HG02840 (cell line): Measurements from ENCODE around the gene MAG.

Experiments used
- ATAC-seq: cut with Tn5 transposase; IDR thresholded peaks from one replicate; pipeline ENCODE4 v1.9.1; 2021; ENCODE audit warnings: mild to moderate bottlenecking, moderate library complexity, moderate number of reproducible peaks; ENCODE audit not compliant: unreplicated experiment, low FRiP score

The MAG gene, protein sequence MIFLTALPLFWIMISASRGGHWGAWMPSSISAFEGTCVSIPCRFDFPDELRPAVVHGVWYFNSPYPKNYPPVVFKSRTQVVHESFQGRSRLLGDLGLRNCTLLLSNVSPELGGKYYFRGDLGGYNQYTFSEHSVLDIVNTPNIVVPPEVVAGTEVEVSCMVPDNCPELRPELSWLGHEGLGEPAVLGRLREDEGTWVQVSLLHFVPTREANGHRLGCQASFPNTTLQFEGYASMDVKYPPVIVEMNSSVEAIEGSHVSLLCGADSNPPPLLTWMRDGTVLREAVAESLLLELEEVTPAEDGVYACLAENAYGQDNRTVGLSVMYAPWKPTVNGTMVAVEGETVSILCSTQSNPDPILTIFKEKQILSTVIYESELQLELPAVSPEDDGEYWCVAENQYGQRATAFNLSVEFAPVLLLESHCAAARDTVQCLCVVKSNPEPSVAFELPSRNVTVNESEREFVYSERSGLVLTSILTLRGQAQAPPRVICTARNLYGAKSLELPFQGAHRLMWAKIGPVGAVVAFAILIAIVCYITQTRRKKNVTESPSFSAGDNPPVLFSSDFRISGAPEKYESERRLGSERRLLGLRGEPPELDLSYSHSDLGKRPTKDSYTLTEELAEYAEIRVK

DNA sequence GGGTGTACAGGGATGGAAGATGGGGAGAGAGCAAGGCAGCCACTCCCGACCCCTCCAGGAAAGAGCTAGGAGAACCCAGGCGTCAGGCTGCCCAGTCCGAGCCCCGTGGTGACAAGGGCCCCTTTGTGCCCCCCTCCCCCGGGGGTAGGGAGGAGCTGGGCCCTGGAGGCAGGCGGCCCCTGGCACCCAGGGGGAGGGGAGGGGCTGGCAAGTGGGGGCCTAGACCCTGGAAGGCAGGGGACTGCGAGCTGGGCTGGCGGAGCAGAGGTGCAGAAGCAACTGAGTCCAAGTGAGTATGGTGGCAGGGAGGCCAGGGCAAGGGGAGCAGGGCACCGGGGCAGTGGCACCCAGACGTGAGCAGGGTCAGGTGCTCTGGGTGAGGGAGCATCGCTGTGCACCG, at the start of gene MAG:
Gene MAG, plus strand, starts transcription at position 246 of the 400 bp plus-strand sequence. CDS start 3,248 bp downstream, outside the sequence.
- ATAC-seq, result no peak

GRCh38 chr19:35246466-35247092, 45.4 kb upstream of the MAG start:
- no peak for ATAC-seq

- peak; percentile 36 for ATAC-seq
Measured at GRCh38 chr19:35247526-35248309, 44.2 kb upstream of the MAG start.

DNA sequence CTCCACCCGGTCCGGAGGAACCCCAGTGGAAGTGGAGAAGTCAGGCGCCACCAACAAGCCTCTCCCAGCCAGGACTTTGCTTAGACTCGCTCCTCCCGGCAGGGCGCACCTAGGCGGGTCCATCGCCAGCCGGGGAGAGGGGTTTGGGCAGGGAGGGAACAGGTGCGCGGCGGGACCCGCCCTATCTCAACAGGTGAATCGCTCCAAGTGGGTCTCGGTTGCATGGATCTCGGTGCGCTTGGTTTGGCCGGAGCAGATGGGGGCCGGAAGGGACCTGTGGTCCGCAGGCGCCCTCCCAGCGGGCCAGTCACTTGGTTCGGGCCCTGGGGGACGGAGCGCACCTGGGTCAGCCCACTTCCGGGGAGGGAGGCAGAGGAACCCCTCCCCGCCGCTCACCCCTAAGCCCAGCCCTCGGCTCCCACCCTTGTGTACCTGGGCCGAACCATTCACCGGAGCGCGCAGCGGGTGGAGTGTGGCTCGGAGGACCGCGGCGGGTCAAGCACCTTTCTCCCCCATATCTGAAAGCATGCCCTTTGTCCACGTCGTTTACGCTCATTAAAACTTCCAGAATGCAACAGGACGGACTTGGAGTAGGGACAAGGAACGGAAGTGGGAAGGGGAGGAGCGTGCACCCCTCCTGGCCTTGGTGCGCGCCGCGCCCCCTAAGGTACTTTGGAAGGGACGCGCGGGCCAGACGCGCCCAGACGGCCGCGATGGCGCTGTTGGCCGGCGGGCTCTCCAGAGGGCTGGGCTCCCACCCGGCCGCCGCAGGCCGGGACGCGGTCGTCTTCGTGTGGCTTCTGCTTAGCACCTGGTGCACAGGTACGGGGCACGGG, 43.4 kb upstream of the MAG start, which contains the start of gene LSR:
Gene LSR, plus strand, starts transcription at position 693 of the 836 bp plus-strand sequence. Its CDS starts 21 bp downstream, at position 714.
- peak; percentile 81 for ATAC-seq

DNA sequence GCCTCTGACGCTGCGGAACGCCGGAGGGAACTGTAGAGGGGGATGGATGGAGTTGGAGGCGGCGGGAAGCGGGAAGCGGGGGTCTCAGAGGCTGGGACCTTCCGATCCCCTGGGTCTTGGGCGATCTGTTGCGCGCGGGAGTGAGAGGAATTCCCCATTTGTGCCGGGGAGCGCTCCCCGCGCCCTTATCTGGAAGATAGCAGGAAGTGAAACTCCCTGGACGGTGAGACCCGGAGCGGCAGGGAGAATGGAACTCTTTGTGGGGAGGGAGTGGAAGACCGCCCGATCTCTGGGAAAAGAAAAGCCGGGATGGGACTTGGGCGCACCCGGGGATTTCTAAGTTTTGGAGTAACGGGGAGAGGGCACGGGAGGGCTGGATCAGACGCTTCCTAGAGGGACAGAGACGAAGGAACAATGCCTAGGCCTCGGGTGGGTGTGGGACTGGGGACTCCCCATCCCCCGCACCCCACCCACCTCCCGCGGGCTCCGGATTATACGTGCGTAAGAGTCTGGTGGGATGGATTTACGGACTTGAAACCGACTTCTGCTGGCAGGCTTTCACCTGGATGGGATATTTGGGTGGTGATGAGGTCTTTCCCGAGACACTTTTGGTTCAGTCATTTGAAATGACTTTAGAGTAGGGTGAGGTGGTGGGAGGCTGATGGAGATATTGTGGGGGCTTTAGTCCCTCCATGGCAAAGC, 42.7 kb upstream of the MAG start:
- no peak for ATAC-seq

DNA sequence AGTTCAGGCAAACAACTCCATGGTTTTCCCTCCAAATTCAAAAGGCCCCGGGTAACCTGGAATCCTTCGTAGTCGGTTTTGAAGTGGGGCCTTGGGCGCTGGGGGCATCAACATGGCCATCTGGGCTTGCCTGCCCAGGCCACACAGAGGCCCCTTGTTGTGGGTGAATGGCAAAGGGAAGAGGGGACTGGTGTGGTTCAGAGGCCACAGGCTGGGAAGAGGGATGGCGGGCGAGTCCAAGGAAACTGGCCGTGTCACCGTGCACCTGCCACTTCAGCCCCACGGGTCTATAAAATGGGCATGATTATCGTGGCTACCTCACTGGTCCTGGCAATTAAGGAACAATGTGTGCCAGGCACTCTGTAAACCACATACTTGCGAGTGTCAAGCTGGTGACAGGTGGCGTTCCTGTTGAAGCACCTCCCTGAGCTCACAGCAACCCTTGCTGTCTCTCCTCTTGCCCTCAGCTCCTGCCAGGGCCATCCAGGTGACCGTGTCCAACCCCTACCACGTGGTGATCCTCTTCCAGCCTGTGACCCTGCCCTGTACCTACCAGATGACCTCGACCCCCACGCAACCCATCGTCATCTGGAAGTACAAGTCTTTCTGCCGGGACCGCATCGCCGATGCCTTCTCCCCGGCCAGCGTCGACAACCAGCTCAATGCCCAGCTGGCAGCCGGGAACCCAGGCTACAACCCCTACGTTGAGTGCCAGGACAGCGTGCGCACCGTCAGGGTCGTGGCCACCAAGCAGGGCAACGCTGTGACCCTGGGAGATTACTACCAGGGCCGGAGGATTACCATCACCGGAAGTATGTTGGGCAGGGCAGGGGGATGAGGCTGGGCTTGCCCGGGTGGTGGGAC, 41.9 kb upstream of the MAG start:
- ATAC-seq, result no peak

- ATAC-seq, result no peak
Measured at GRCh38 chr19:35251456-35251855, 40.5 kb upstream of the MAG start.

GRCh38 chr19:35253316-35254286, 38.4 kb upstream of the MAG start:
- ATAC-seq, result no peak

DNA sequence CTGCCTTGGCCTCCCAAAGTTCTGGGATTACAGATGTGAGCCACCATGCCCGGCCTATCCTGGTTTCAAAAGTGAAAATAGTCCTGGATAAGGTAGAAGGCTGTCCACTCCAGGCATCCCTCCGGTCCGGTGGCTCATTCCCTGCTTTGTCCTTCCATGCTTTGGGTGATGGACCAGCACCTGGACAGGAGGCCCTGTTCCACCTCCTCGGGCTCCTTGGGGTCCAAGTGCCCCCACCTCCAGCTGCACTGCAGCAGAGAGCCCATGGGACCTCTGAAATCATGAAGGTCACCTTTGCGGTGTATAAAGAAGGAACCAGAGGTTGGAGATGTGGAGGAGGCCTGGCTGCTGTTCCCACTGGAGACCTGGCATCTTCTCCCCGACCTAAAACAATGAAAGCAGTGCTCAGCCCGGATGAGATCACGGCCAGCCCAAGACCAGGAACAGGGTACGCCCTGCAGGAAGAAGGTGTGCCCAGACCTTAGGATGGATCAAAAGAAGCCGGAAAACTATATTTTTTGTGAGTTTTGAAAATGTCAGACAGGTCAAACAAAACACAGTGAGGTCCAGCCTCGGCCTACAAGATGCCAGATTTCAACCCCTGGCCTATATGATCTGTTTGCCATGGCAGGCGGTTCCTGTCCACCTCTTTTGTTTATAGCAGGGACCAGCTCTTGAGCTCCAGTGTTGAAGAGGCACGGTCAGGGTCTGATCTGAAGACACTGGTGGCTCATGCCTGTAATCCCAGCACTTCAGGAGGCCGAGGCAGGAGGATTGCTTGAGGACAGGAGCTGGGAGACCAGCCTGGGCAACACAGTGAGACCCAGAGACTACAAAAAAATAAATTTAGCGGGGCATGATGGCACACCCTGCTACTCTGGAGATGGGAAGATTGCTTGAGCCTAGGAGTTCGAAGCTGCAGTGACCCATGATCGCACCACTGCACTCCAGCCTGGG, 37.3 kb upstream of the MAG start:
- no peak for ATAC-seq

DNA sequence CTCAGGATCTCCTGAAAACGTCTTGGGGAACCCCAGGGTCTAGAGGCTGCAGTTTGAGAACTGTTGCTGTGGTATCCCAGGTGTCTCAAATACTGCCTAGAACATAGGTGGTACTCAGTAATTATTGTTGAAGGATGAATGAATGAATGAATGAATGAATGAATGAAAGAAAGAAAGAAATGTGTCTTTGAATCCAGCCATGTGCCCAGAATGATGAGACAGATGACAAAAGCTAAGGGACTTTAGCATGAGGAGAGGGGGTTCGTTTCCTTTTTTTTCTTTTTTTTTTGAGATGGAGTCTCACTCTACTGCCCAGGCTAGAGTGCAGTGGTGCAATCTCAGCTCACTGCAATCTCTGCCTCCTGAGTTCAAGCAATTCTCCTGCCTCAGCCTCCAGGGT, 35.4 kb upstream of the MAG start:
- no peak for ATAC-seq

GRCh38 chr19:35257113-35257461, 34.9 kb upstream of the MAG start:
- no peak for ATAC-seq

DNA sequence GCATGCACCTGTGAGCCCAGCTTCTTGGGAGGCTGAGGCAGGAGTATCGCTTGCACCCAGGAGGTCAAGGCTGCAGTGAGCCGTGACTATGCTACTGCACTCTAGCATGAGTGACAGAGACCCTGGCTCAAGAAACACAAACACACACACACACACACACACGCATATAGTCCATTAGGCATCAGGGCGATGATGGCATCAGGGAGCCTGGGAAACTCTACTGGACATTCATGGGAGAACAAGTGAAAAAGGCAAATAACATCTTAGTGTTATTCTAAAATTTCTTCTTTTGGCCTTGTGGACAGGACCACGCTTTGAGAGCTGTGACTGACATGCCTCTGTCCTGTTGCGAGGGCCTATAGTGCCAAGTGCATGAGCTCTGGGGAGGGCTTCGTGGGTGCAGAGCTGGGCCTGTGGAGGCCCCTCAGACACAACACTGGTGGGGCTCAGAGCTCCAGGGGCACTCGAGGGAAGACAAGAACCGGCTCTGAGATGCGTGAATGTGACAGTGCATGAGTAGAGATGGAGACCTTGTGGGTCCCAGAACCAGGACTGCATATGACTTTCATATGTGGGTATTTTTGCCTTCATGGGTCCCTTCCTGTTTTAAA, 31.2 kb upstream of the MAG start:
- no peak for ATAC-seq

DNA sequence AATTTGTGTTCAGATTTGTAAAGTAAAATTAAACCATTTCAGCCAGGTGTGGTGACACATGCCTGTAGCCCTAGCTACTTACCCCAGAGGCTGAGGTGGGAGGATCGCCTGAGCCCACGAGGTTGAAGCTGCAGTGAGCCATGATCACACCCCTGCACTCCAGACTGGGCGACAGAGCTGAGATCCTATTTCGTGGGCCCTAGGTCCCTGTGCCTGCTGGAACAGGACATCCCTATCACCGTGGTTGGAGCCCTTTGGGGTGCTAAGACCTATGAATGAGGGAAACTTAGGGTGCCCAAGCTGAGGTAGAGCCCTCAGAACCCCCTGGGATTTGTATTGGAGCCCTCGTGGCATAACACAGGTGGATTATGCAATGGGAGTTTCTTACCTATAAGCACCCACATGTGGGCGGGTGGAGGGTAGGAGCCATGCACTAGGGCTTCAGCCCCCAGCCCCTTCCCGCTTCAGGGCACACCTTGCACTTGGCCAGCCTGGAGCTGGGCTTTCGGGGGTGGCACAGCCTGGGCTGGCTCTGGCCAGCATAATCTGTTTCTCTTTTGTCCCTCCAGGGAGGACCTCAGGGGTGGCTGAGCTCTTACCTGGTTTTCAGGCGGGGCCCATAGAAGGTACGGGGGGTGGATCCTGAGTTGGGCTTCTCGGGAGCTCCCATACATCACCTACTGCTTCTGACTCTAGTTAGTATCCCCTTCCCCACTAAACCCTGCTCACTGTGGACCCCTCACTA, 30.4 kb upstream of the MAG start:
- no peak for ATAC-seq

DNA sequence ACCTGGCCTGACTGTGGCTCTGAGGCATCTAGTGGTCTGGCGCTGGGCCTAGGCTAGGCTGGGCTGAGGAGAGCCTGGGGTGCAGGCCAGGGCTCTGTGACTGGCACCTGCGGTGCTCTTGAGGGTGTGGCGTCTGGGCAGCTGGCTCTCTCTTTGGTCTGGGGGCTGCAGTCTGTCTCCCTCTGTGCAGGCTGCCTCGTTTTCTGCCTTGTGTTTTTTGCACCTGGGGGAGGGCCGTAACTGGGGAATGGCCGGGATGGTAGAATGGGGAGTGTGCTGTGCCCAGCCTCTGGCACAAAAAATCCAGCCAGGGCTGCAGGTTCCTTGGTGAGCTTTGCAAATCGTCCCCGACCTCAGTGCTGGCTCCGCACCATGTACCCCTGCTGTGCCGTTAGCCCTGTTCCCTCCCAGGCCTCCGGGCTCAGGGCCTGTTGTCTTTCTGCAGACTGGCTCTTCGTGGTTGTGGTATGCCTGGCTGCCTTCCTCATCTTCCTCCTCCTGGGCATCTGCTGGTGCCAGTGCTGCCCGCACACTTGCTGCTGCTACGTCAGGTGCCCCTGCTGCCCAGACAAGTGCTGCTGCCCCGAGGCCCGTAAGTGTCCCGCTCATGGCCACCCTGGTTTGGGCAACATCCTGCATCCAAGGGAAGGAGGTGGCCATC, 29.7 kb upstream of the MAG start:
- no peak for ATAC-seq
